ENCODE measurements around the gene CCDC158.

The CCDC158 gene

GRCh38 chr4:76447393-76447851 lies 26.5 kb upstream of the CCDC158 start:
- Histone ChIP-seq H2AFZ (ENCODE audit: low read depth, low read length, severe bottlenecking) (no peak overlapping the region), H3K9ac (ENCODE audit: low read length) (no peak overlapping the region), H3K9me3 (ENCODE audit: insufficient read depth, low read length) (no peaks in the 10 kb centered on the region), H3F3A (ENCODE audit: insufficient read depth) (no peaks in the 10 kb centered on the region), H3K79me2 (ENCODE audit: insufficient read depth, low read length) (no peaks in the 10 kb centered on the region), H3K4me2 (ENCODE audit: low read depth, low read length, poor library complexity, severe bottlenecking) (no peak overlapping the region), H3K9me2 (replicated peaks; ENCODE audit: insufficient read depth, low read length) (no peaks in the 10 kb centered on the region), H3K27me3 (ENCODE audit: low read length) (no peaks in the 10 kb centered on the region), H3K4me3 (ENCODE audit: insufficient read depth, low read length, poor library complexity, severe bottlenecking) (no peak overlapping the region), H3K36me3 (ENCODE audit: low read length) (no peaks in the 10 kb centered on the region), H3K27ac (ENCODE audit: low read depth, low read length) (no peak overlapping the region), H4K20me1 (ENCODE audit: low read depth, low read length) (no peaks in the 10 kb centered on the region)
- no peak for TF ChIP-seq CTCF (IDR thresholded peaks at IDR 0.05; ENCODE audit: insufficient read depth, low read length, poor library complexity, severe bottlenecking)

- no peaks in the 10 kb centered on the region for H3K79me2 ChIP-seq (ENCODE audit: insufficient read depth, low read length)
- no peaks in the 10 kb centered on the region for H3K27me3 ChIP-seq (ENCODE audit: low read length)
- TF ChIP-seq CTCF (IDR thresholded peaks at IDR 0.05; ENCODE audit: insufficient read depth, low read length, poor library complexity, severe bottlenecking) (no peak), EZH2phosphoT487 (conservative IDR thresholded peaks at IDR 0.05; ENCODE audit: low read length) (no peak)
- H3K27ac ChIP-seq (ENCODE audit: low read depth, low read length) = no peak overlapping the region
- no peak overlapping the region for H3K4me2 ChIP-seq (ENCODE audit: low read depth, low read length, poor library complexity, severe bottlenecking)
- H3K9ac ChIP-seq (ENCODE audit: low read length) = no peak overlapping the region
- no peaks in the 10 kb centered on the region for H4K20me1 ChIP-seq (ENCODE audit: low read depth, low read length)
- H2AFZ ChIP-seq (ENCODE audit: low read depth, low read length, severe bottlenecking) = no peak overlapping the region
- no peak overlapping the region for H3K4me3 ChIP-seq (ENCODE audit: insufficient read depth, low read length, poor library complexity, severe bottlenecking)
- no peaks in the 10 kb centered on the region for H3F3A ChIP-seq (ENCODE audit: insufficient read depth)
- H3K9me2 ChIP-seq (replicated peaks; ENCODE audit: insufficient read depth, low read length) = no peaks in the 10 kb centered on the region
- no peaks in the 10 kb centered on the region for H3K9me3 ChIP-seq (ENCODE audit: insufficient read depth, low read length)
- H3K36me3 ChIP-seq (ENCODE audit: low read length) = no peaks in the 10 kb centered on the region
Observed at GRCh38 chr4:76445911-76446310, 25.0 kb upstream of the CCDC158 start.

GRCh38 chr4:76443376-76443775 lies 22.4 kb upstream of the CCDC158 start:
- no peaks in the 10 kb centered on the region for H3F3A ChIP-seq (ENCODE audit: insufficient read depth)
- H3K9me2 ChIP-seq (replicated peaks; ENCODE audit: insufficient read depth, low read length) = no peaks in the 10 kb centered on the region
- no peak overlapping the region for H3K27ac ChIP-seq (ENCODE audit: low read depth, low read length)
- no peak overlapping the region for H3K4me2 ChIP-seq (ENCODE audit: low read depth, low read length, poor library complexity, severe bottlenecking)
- H3K27me3 ChIP-seq (ENCODE audit: low read length) = no peaks in the 10 kb centered on the region
- H3K36me3 ChIP-seq (ENCODE audit: low read length) = no peaks in the 10 kb centered on the region
- H2AFZ ChIP-seq (ENCODE audit: low read depth, low read length, severe bottlenecking) = no peak overlapping the region
- no peaks in the 10 kb centered on the region for H3K79me2 ChIP-seq (ENCODE audit: insufficient read depth, low read length)
- TF ChIP-seq CTCF (IDR thresholded peaks at IDR 0.05; ENCODE audit: insufficient read depth, low read length, poor library complexity, severe bottlenecking) (no peak), EZH2phosphoT487 (conservative IDR thresholded peaks at IDR 0.05; ENCODE audit: low read length) (no peak)
- H3K9me3 ChIP-seq (ENCODE audit: insufficient read depth, low read length) = no peaks in the 10 kb centered on the region
- no peaks in the 10 kb centered on the region for H4K20me1 ChIP-seq (ENCODE audit: low read depth, low read length)
- no peak overlapping the region for H3K9ac ChIP-seq (ENCODE audit: low read length)
- no peak overlapping the region for H3K4me3 ChIP-seq (ENCODE audit: insufficient read depth, low read length, poor library complexity, severe bottlenecking)
